ENCODE results near the gene CHST7.

CHST7 gene

GRCh38 chrX:46610070-46610658 is 36.6 kb downstream of the CHST7 start:
- FAIRE-seq: no peak

GRCh38 chrX:46611658-46612362 is 38.2 kb downstream of the CHST7 start:
- FAIRE-seq: no peak

- no peak for FAIRE-seq
Measured at GRCh38 chrX:46617906-46618305, 44.3 kb downstream of the CHST7 start.

- no peak for FAIRE-seq
Measured at GRCh38 chrX:46618947-46619346, 45.4 kb downstream of the CHST7 start.

- FAIRE-seq: no peak
Measured at GRCh38 chrX:46620505-46620904, 46.9 kb downstream of the CHST7 start.

GRCh38 chrX:46621572-46621971 is 48.0 kb downstream of the CHST7 start:
- FAIRE-seq: no peak

GRCh38 chrX:46624090-46624786 is 50.7 kb downstream of the CHST7 start:
- FAIRE-seq: no peak

GRCh38 chrX:46626566-46626965 is 53.0 kb downstream of the CHST7 start:
- FAIRE-seq: no peak

- no peak for FAIRE-seq
Measured at GRCh38 chrX:46627062-46627461, 53.5 kb downstream of the CHST7 start.

- no peak for FAIRE-seq
Measured at GRCh38 chrX:46627711-46628419, 54.3 kb downstream of the CHST7 start.

GRCh38 chrX:46628460-46629371 is 55.2 kb downstream of the CHST7 start:
- FAIRE-seq: no peak

GRCh38 chrX:46630141-46630540 is 56.6 kb downstream of the CHST7 start:
- no peak for FAIRE-seq

- FAIRE-seq: no peak
Measured at GRCh38 chrX:46634577-46634976, 61.0 kb downstream of the CHST7 start.

- FAIRE-seq: no peak
Measured at GRCh38 chrX:46635186-46635585, 61.6 kb downstream of the CHST7 start.

- FAIRE-seq: no peak
Measured at GRCh38 chrX:46636223-46636622, 62.7 kb downstream of the CHST7 start.

- no peak for FAIRE-seq
Measured at GRCh38 chrX:46637938-46638337, 64.4 kb downstream of the CHST7 start.

- no peak for FAIRE-seq
Measured at GRCh38 chrX:46642145-46642544, 68.6 kb downstream of the CHST7 start.

- FAIRE-seq: no peak
Measured at GRCh38 chrX:46643636-46644035, 70.1 kb downstream of the CHST7 start.

- FAIRE-seq: no peak
Measured at GRCh38 chrX:46645614-46646013, 72.0 kb downstream of the CHST7 start.

- FAIRE-seq: no peak
Measured at GRCh38 chrX:46647251-46647650, 73.7 kb downstream of the CHST7 start.
